Muscle of leg (tissue), 11 donors: ENCODE results near the gene CRYBG2. TPM values are rescaled to one million over a fixed set of nuclear protein-coding genes. Genes with fewer than 3 reads are reported as not detected.

Experiments
- DNase-seq: peaks from one replicate; pipeline ENCODE4 v3.0.0; 2013
- H3K27ac ChIP-seq: one replicate; pipeline ENCODE4 v1.5.1; 2013; ENCODE audit warnings: mild to moderate bottlenecking, low read length, control low read depth
- H3K27me3 ChIP-seq: one replicate; pipeline ENCODE4 v1.6.1; 2013; ENCODE audit warnings: low read length; ENCODE audit not compliant: control insufficient read depth, insufficient read depth
- H3K36me3 ChIP-seq: one replicate; pipeline ENCODE4 v1.6.1; 2013; ENCODE audit warnings: low read length; ENCODE audit not compliant: control insufficient read depth, insufficient read depth
- H3K4me1 ChIP-seq: one replicate; pipeline ENCODE4 v1.6.1; 2013; ENCODE audit warnings: low read length; ENCODE audit not compliant: control insufficient read depth, insufficient read depth
- H3K4me3 ChIP-seq: one replicate; pipeline ENCODE4 v1.5.1; 2013; ENCODE audit warnings: low read length, control low read depth
- H3K9me3 ChIP-seq: replicated peaks from 2 replicates; pipeline ENCODE4 v1.6.1; 2013; ENCODE audit warnings: low read depth, low read length; ENCODE audit not compliant: control insufficient read depth
- WGBS: methylation state at CpG from one replicate; pipeline ENCODE4 v1.1.5; 2013; ENCODE audit warnings: missing lambda C conversion rate; ENCODE audit not compliant: insufficient coverage; 5-methylcytosine and 5-hydroxymethylcytosine counted together
- polyA plus RNA-seq, 8 donors: library from polyadenylated mRNA; unstranded; fragments of 120-200 nt; gene quantifications; one replicate each; pipeline versions ENCODE4 v1.2.1 to v1.2.3, GENCODE V29; 2013; ENCODE audit warnings: inconsistent platforms in 1 of 8, low replicate concordance in 1 of 8; ENCODE audit not compliant: insufficient read length in 8 of 8, insufficient read depth in 1 of 8
- total RNA-seq: library from RNA; stranded (reverse); fragments of 120-200 nt; gene quantifications from one replicate; pipeline ENCODE4 v1.2.4, GENCODE V29; 2013

Gene CRYBG2
- total and polyA plus RNA-seq, 9 donors = 0.07 to 1.6 (median 0.20) TPM; not detected in 4

- DNase-seq = no peak
- Histone ChIP-seq H3K27ac (no peak overlapping the region), H3K4me1 (peaks cover 12% of the 10 kb centered on the region), H3K9me3 (no peaks in the 10 kb centered on the region), H3K36me3 (no peaks in the 10 kb centered on the region), H3K27me3 (peaks cover 72% of the 10 kb centered on the region), H3K4me3 (no peak overlapping the region)
- 3% methylated on average over 59 of the region's 67 CpGs for WGBS
These were observed 6.3 kb upstream of the CRYBG2 start for GRCh38 chr1:26359981-26360806.

GRCh38 chr1:26358411-26359384 lies 4.8 kb upstream of the CRYBG2 start:
- H3K27me3 ChIP-seq = peaks cover 65% of the 10 kb centered on the region
- no peaks in the 10 kb centered on the region for H3K36me3 ChIP-seq
- H3K9me3 ChIP-seq = no peaks in the 10 kb centered on the region
- WGBS = 55% methylated on average over 10 of the region's 15 CpGs
- no peak overlapping the region for H3K27ac ChIP-seq
- DNase-seq = no peak
- peaks cover 12% of the 10 kb centered on the region for H3K4me1 ChIP-seq
- no peak overlapping the region for H3K4me3 ChIP-seq

- WGBS = 93% methylated on average over 3 of the region's 10 CpGs
- H3K27me3 ChIP-seq = peaks cover 63% of the 10 kb centered on the region
These were observed 3.2 kb upstream of the CRYBG2 start for GRCh38 chr1:26357121-26357602.

GRCh38 chr1:26356106-26356505 lies 2.2 kb upstream of the CRYBG2 start:
- no peaks in the 10 kb centered on the region for H3K36me3 ChIP-seq
- WGBS = no CpG with 5 or more reads among the region's 5 CpGs

More at GRCh38 chr1:26357121-26357602, 3.2 kb upstream of the CRYBG2 start:
- Histone ChIP-seq H3K4me1 (peaks cover 12% of the 10 kb centered on the region), H3K9me3 (no peaks in the 10 kb centered on the region), H3K27ac (no peak overlapping the region), H3K36me3 (no peaks in the 10 kb centered on the region), H3K4me3 (no peak overlapping the region)
- no peak for DNase-seq

GRCh38 chr1:26354972-26355371 lies 1.0 kb upstream of the CRYBG2 start:
- Histone ChIP-seq H3K36me3 (no peaks in the 10 kb centered on the region), H3K27me3 (peaks cover 42% of the 10 kb centered on the region), H3K4me1 (peaks cover 3% of the 10 kb centered on the region), H3K4me3 (no peak overlapping the region), H3K9me3 (no peaks in the 10 kb centered on the region), H3K27ac (no peak overlapping the region)
- no peak for DNase-seq
- 100% methylated on average over 1 of the region's 9 CpGs for WGBS

More at GRCh38 chr1:26356106-26356505, 2.2 kb upstream of the CRYBG2 start:
- Histone ChIP-seq H3K9me3 (no peaks in the 10 kb centered on the region), H3K4me3 (no peak overlapping the region), H3K4me1 (peaks cover 12% of the 10 kb centered on the region), H3K27ac (no peak overlapping the region), H3K27me3 (peaks cover 54% of the 10 kb centered on the region)
- DNase-seq = no peak

- Histone ChIP-seq H3K4me1 (no peaks in the 10 kb centered on the region), H3K27ac (no peak overlapping the region), H3K9me3 (no peaks in the 10 kb centered on the region), H3K4me3 (no peak overlapping the region), H3K27me3 (peaks cover 26% of the 10 kb centered on the region), H3K36me3 (no peaks in the 10 kb centered on the region)
- no peak for DNase-seq
- 40% methylated on average over 2 of the region's 4 CpGs for WGBS
These were observed 595 bp downstream of the CRYBG2 start for GRCh38 chr1:26353210-26353859.

- 71% methylated on average over 1 of the region's 5 CpGs for WGBS
- H3K36me3 ChIP-seq = no peaks in the 10 kb centered on the region
- no peak overlapping the region for H3K4me3 ChIP-seq
- no peak for DNase-seq
- no peaks in the 10 kb centered on the region for H3K9me3 ChIP-seq
- H3K27me3 ChIP-seq = peaks cover 17% of the 10 kb centered on the region
- no peak overlapping the region for H3K27ac ChIP-seq
- no peaks in the 10 kb centered on the region for H3K4me1 ChIP-seq
These were observed 1.6 kb downstream of the CRYBG2 start for GRCh38 chr1:26352338-26352679.

GRCh38 chr1:26351590-26352337 lies 2.2 kb downstream of the CRYBG2 start:
- DNase-seq = no peak
- H3K4me3 ChIP-seq = no peak overlapping the region
- no peaks in the 10 kb centered on the region for H3K36me3 ChIP-seq
- H3K27ac ChIP-seq = no peak overlapping the region
- H3K9me3 ChIP-seq = no peaks in the 10 kb centered on the region
- peaks cover 12% of the 10 kb centered on the region for H3K27me3 ChIP-seq
- H3K4me1 ChIP-seq = no peaks in the 10 kb centered on the region
- WGBS = 75% methylated on average over 8 of the region's 12 CpGs

- 48% methylated on average over 6 of the region's 9 CpGs for WGBS
- Histone ChIP-seq H3K4me1 (no peaks in the 10 kb centered on the region), H3K36me3 (no peaks in the 10 kb centered on the region)
These were observed 3.0 kb downstream of the CRYBG2 start for GRCh38 chr1:26350701-26351589.

More at GRCh38 chr1:26350701-26351589, 3.0 kb downstream of the CRYBG2 start:
- DNase-seq = no peak
- Histone ChIP-seq H3K9me3 (no peaks in the 10 kb centered on the region), H3K4me3 (no peak overlapping the region), H3K27me3 (peaks cover 6% of the 10 kb centered on the region), H3K27ac (no peak overlapping the region)
